NCI-H2107 treated with DMSO at 0.1 percent for 48 hours (cell line): ENCODE data around the gene TMEM132D.
"Not testable (repeated sequence)": the region's sequence is repeated elsewhere in the genome, so short reads cannot be mapped to it uniquely, and the experiment has no call there.

Experiments
- DNase-seq: peaks from one replicate; lab custom pipeline; 2025; ENCODE audit not compliant: unreplicated experiment; lab: John Stamatoyannopoulos, UW

Gene TMEM132D

GRCh38 chr12:129200576-129200975 lies 703.2 kb downstream of the TMEM132D start:
- peak; percentile 59 for DNase-seq

GRCh38 chr12:129196927-129197326 lies 706.9 kb downstream of the TMEM132D start:
- DNase-seq: no peak

GRCh38 chr12:129195081-129195480 lies 708.7 kb downstream of the TMEM132D start:
- DNase-seq: no peak

GRCh38 chr12:129193263-129193871 lies 710.5 kb downstream of the TMEM132D start:
- no peak for DNase-seq

GRCh38 chr12:129190827-129191226 lies 713.0 kb downstream of the TMEM132D start:
- DNase-seq: no peak

GRCh38 chr12:129189879-129190278 lies 713.9 kb downstream of the TMEM132D start:
- not testable (repeated sequence) for DNase-seq

GRCh38 chr12:129186952-129187351 lies 716.9 kb downstream of the TMEM132D start:
- DNase-seq: no peak

GRCh38 chr12:129185855-129186254 lies 718.0 kb downstream of the TMEM132D start:
- DNase-seq: no peak

GRCh38 chr12:129184127-129184928 lies 719.5 kb downstream of the TMEM132D start:
- DNase-seq: peak; percentile 83

- DNase-seq: no peak
Measured at GRCh38 chr12:129179941-129180553, 723.8 kb downstream of the TMEM132D start.

GRCh38 chr12:129169928-129170327 lies 733.9 kb downstream of the TMEM132D start:
- no peak for DNase-seq

- DNase-seq: no peak
Measured at GRCh38 chr12:129163861-129164260, 740.0 kb downstream of the TMEM132D start.

- DNase-seq: no peak
Measured at GRCh38 chr12:129163461-129163860, 740.4 kb downstream of the TMEM132D start.

- DNase-seq: no peak
Measured at GRCh38 chr12:129162805-129163204, 741.0 kb downstream of the TMEM132D start.

GRCh38 chr12:129161511-129161910 lies 742.3 kb downstream of the TMEM132D start:
- DNase-seq: no peak

- no peak for DNase-seq
Measured at GRCh38 chr12:129160282-129160681, 743.5 kb downstream of the TMEM132D start.

GRCh38 chr12:129152351-129153104 lies 751.3 kb downstream of the TMEM132D start:
- no peak for DNase-seq

- no peak for DNase-seq
Measured at GRCh38 chr12:129150721-129151120, 753.1 kb downstream of the TMEM132D start.

- no peak for DNase-seq
Measured at GRCh38 chr12:129145381-129145780, 758.4 kb downstream of the TMEM132D start.

GRCh38 chr12:129138776-129139175 lies 765.0 kb downstream of the TMEM132D start:
- no peak for DNase-seq

- DNase-seq: no peak
Measured at GRCh38 chr12:129136694-129137325, 767.0 kb downstream of the TMEM132D start.
